WTC11 (cell line): ENCODE results near the gene WFDC1. TPM values are rescaled to one million over a fixed set of nuclear protein-coding genes. Genes with fewer than 3 reads are reported as not detected.

ENCODE experiments used
- ATAC-seq: fragments of 200-7000 bp; cut with Tn5 transposase; 2 replicates; pipeline ENCODE4 v1.10.0; 2021; ENCODE audit warnings: mild to moderate bottlenecking, moderate library complexity
- CTCF ChIA-PET: fragments of 300-600 bp; sonication (Branson Sonifier 250); formaldehyde crosslinking; loops from one replicate; lab custom pipeline; 2021; ENCODE audit warnings: antibody characterized with exemption; lab: Charles Lee
- POLR2A ChIA-PET: fragments of 350-600 bp; sonication (Branson Sonifier 250); formaldehyde crosslinking; loops from one replicate; lab custom pipeline; 2021; ENCODE audit warnings: antibody characterized with exemption; lab: Charles Lee
- DNase-seq: peaks from one replicate; pipeline ENCODE4 v3.0.0; 2021; ENCODE audit warnings: low spot score
- H3K27ac Mint-ChIP-seq: 2 replicates; pipeline ENCODE4 v1.8.0; 2021; ENCODE audit warnings: mixed read lengths
- H3K27me3 Mint-ChIP-seq: 2 replicates; pipeline ENCODE4 v1.8.0; 2021; ENCODE audit warnings: low read depth, mild to moderate bottlenecking, moderate library complexity, mixed read lengths
- H3K36me3 Mint-ChIP-seq: 2 replicates; pipeline ENCODE4 v1.8.0; 2021; ENCODE audit warnings: mixed read lengths
- H3K4me1 Mint-ChIP-seq: 2 replicates; pipeline ENCODE4 v1.8.0; 2022; ENCODE audit warnings: mixed read lengths
- H3K4me3 Mint-ChIP-seq: 2 replicates; pipeline ENCODE4 v1.8.0; 2021; ENCODE audit warnings: mild to moderate bottlenecking, moderate library complexity, mixed read lengths
- H3K9me3 Mint-ChIP-seq: 2 replicates; pipeline ENCODE4 v1.8.0; 2021; ENCODE audit warnings: mixed read lengths
- ATF2 ChIP-seq: sonication (generic); formaldehyde crosslinking; IDR thresholded peaks from 2 replicates; pipeline ENCODE4 v1.8.1; 2022; ENCODE audit warnings: low read depth, missing genetic modification reagents, borderline replicate concordance
- E2F4 ChIP-seq: sonication (generic); formaldehyde crosslinking; IDR thresholded peaks from 2 replicates; pipeline ENCODE4 v1.8.1; 2022; ENCODE audit warnings: low read depth, mild to moderate bottlenecking, moderate library complexity, missing genetic modification reagents, borderline replicate concordance
- EMX1 ChIP-seq: fragments of 250-450 bp; sonication (Bioruptor Pico); IDR thresholded peaks from 2 replicates; pipeline ENCODE4 v1.8.0; 2021; ENCODE audit warnings: mild to moderate bottlenecking
- ERG ChIP-seq: fragments of 250-450 bp; sonication (Bioruptor Pico); IDR thresholded peaks from 2 replicates; pipeline ENCODE4 v1.8.0; 2021; ENCODE audit warnings: mild to moderate bottlenecking
- IRF1 ChIP-seq: sonication (generic); formaldehyde crosslinking; IDR thresholded peaks from 2 replicates; pipeline ENCODE4 v1.8.0; 2023; ENCODE audit warnings: missing genetic modification reagents
- IRF2 ChIP-seq: sonication (generic); formaldehyde crosslinking; IDR thresholded peaks from 2 replicates; pipeline ENCODE4 v1.8.0; 2022; ENCODE audit warnings: low read depth, missing genetic modification reagents, borderline replicate concordance
- KAT7 ChIP-seq: sonication (generic); formaldehyde crosslinking; IDR thresholded peaks from 2 replicates; pipeline ENCODE4 v1.8.1; 2023; ENCODE audit warnings: missing genetic modification reagents, mild to moderate bottlenecking, borderline replicate concordance
- MAX ChIP-seq: sonication (generic); formaldehyde crosslinking; IDR thresholded peaks from 2 replicates; pipeline ENCODE4 v1.8.0; 2022; ENCODE audit warnings: mild to moderate bottlenecking, missing genetic modification reagents
- SMAD3 ChIP-seq: sonication (generic); formaldehyde crosslinking; IDR thresholded peaks from 2 replicates; pipeline ENCODE4 v1.8.0; 2022; ENCODE audit warnings: missing genetic modification reagents, mild to moderate bottlenecking, borderline replicate concordance
- SOX15 ChIP-seq: fragments of 250-450 bp; sonication (Bioruptor Pico); IDR thresholded peaks from 2 replicates; pipeline ENCODE4 v1.9.0; 2021; ENCODE audit warnings: mild to moderate bottlenecking
- TP53 ChIP-seq: sonication (generic); formaldehyde crosslinking; IDR thresholded peaks from 2 replicates; pipeline ENCODE4 v1.8.1; 2023; ENCODE audit warnings: mild to moderate bottlenecking, missing genetic modification reagents
- USF1 ChIP-seq: sonication (generic); formaldehyde crosslinking; IDR thresholded peaks from 2 replicates; pipeline ENCODE4 v1.8.0; 2022; ENCODE audit warnings: mild to moderate bottlenecking, missing genetic modification reagents
- ZBTB43 ChIP-seq: sonication (generic); formaldehyde crosslinking; IDR thresholded peaks from 2 replicates; pipeline ENCODE4 v1.8.1; 2023; ENCODE audit warnings: mild to moderate bottlenecking, missing genetic modification reagents
- ZNF281 ChIP-seq: sonication (generic); formaldehyde crosslinking; IDR thresholded peaks from 2 replicates; pipeline ENCODE4 v1.8.0; 2023; ENCODE audit warnings: mild to moderate bottlenecking, missing genetic modification reagents
- ZNF396 ChIP-seq: fragments of 250-450 bp; sonication (Bioruptor Pico); IDR thresholded peaks from 2 replicates; pipeline ENCODE4 v1.8.0; 2021; ENCODE audit warnings: mild to moderate bottlenecking, moderate library complexity, borderline replicate concordance
- ZNF532 ChIP-seq: fragments of 250-450 bp; sonication (Bioruptor Pico); IDR thresholded peaks from 2 replicates; pipeline ENCODE4 v1.9.0; 2021; ENCODE audit warnings: mild to moderate bottlenecking, borderline replicate concordance
- total RNA-seq: library from RNA; stranded (reverse); gene quantifications from 3 replicates; pipeline ENCODE4 v1.2.3, GENCODE V29; 2021

Gene WFDC1
- total RNA-seq, 1 experiment from 2014 or later: 0.50 TPM

- Mint-ChIP-seq H3K36me3 (no peaks in the 10 kb centered on the region), H3K4me3 (no peak overlapping the region), H3K4me1 (peaks cover 8% of the 10 kb centered on the region), H3K27me3 (no peaks in the 10 kb centered on the region), H3K27ac (no peak overlapping the region), H3K9me3 (no peaks in the 10 kb centered on the region)
- CTCF ChIA-PET: interaction anchor here (0.6 to 1.0 kb wide), 3 partner anchors 13 to 179 kb away, joined by 3 to 4 read pairs (median 3); no protein-coding TSS in a partner anchor
- POLR2A ChIA-PET: interaction anchor here (0.6 kb wide), 1 partner anchor 16 kb away, joined by 5 read pairs; no protein-coding TSS in a partner anchor
- no peak for DNase-seq
- TF ChIP-seq MAX (CRISPR knock-in tag) (no peak), ERG (CRISPR knock-in tag) (no peak), IRF2 (CRISPR knock-in tag) (no peak), ZBTB43 (no peak), SMAD3 (no peak), EMX1 (CRISPR knock-in tag) (no peak), TP53 (no peak), ZNF281 (CRISPR knock-in tag) (no peak), E2F4 (CRISPR knock-in tag) (no peak), USF1 (CRISPR knock-in tag) (no peak), KAT7 (CRISPR knock-in tag) (no peak), ATF2 (CRISPR knock-in tag) (no peak), IRF1 (CRISPR knock-in tag) (no peak), SOX15 (CRISPR knock-in tag) (no peak), ZNF396 (CRISPR knock-in tag) (no peak), ZNF532 (CRISPR knock-in tag) (no peak)
- no peak for ATAC-seq
Observed at GRCh38 chr16:84326545-84326944, 31.9 kb downstream of the WFDC1 start.
